NCI-H524 treated with DMSO at 0.1 percent for 48 hours (cell line): ENCODE data around the gene NAA16.
"Not testable (repeated sequence)": the region's sequence is repeated elsewhere in the genome, so short reads cannot be mapped to it uniquely, and the experiment has no call there.

Source experiments
- DNase-seq: peaks from one replicate; lab custom pipeline; 2025; lab: John Stamatoyannopoulos, UW

Gene NAA16

GRCh38 chr13:41310963-41311405 lies at the start of gene NAA16:
Gene NAA16 (plus strand): TSS chr13:41311267. CDS start chr13:41311529, 262 bp downstream.
- DNase-seq = peak; percentile 56

DNA sequence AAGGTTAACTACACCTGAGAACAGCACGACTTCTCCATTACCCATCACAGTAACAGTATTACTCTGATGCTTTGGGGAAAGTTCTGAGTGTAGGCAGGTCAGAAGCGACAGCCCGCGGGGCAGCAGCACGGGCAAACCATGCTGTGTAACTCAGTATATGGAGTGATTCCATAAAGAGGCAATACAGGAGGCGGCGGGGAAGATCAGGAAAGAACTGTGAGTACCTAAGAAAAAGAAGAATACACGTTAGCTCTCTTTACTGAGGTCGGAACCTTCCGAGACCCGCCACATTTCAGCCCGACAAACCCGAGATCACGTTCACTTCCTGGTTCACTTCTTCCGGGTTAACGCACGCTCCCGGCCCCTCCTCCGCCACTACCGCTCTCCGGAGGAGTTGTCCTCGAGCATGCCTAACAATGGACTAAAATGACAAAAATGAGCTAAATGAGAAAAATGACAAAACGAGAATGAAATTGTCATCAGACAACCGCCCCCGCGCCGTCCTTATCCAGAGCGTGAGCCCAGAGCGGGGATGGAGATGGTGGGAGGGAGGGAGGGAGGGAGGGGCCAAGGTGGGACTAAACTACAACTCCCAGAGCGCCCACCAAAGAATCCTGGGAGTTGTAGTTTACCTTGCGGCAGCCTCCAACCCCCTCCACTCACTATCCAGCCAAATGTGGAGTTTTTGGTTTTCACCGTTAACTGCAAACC lies 47.7 kb upstream of the NAA16 start, which contains the start of gene MTRF1:
Gene MTRF1, minus strand, starts transcription at position 316 of the 711 bp plus-strand sequence. CDS start 2,669 bp downstream, outside the sequence.
- DNase-seq = peak; percentile 28

DNA sequence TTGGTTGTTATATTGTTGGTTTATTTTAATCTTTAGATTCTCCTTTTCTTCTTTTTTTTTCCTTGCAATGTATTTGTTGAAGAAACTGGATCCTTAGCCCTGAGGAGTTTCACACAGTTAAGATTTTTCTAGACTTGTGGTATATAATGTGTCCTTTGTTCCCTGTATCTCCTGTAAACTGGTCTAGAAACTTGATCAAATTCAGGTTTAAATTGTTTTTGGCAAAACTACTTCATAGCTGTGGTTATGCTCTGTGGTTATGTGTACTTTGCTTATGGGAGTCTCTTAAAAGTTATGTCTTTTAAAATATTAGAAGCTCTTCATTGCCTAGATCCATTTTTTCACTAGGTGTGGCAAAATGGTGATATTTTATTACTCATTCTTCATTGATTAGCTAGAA lies 44.0 kb upstream of the NAA16 start:
- DNase-seq = no peak

DNA sequence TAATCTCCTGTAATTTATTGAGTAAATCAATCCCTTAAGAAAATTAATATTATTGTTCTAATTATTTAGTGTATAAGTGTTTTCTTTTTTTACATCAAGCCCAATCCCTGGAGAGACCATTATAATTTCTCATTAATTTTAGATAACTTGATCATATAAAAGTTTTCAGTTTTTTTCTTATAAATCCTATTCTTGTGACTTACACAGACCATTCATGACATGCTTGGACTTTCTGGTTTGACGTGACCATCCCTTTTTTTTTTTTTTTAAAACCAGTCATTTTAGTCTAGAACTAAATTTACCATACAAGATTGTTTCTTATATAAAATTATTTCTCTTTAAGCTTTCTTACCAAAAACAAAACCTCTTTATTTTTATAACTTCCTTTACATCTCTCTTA lies 42.3 kb upstream of the NAA16 start:
- no peak for DNase-seq

- DNase-seq = no peak
Measured at GRCh38 chr13:41271456-41272285, 39.4 kb upstream of the NAA16 start.

DNA sequence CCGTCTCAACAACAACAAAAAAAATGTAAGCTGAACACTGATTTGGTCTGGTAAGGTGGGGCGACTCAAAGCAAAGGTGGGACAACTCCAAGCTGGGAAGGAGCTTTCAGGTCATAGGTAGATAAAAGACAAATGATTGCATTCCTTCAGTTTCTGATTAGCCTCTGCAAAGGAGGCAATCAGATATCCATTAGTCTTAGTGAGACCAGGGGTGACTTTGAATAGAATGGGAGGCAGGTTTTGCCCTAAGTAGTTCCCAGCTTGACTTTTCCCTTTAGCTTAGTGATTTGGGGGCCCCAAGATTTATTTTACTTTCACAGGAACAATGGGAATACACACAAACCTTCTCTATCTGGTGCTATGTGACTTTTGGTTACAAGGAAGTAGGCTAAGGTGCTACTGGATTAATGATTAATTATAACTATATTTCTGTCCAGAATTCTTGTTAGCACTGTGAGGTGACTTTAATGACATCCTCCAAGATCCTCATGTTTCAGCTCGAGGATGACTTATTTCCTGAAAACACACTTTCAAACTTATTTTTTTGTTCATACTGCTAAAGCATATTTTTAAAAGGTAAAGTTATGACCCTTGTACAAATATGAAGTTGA lies 37.1 kb upstream of the NAA16 start:
- DNase-seq = no peak

GRCh38 chr13:41274881-41275280 lies 36.2 kb upstream of the NAA16 start:
- DNase-seq = no peak

DNA sequence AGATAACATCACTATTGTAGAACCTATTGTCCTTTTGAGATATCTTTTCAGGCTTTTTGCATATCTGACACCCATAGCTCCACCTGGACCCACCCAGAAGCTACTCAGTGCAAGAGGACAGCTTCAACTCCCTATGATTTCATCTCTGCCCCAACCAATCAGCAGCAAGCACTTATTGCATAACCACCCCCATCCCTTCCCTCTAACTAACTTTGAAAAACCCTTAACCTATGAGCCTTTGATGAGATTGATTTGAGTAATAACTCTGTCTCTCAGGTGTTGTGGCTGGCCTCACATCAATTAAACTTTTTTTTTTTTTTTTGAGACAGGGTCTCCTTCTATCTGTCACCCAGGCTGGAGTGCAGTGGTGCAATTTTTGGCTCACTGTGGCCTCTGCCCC lies 34.2 kb upstream of the NAA16 start:
- no peak for DNase-seq

GRCh38 chr13:41279156-41279555 lies 31.9 kb upstream of the NAA16 start:
- not testable (repeated sequence) for DNase-seq

- DNase-seq = no peak
Measured at GRCh38 chr13:41282129-41282571, 28.9 kb upstream of the NAA16 start.

GRCh38 chr13:41284512-41285288 lies 26.4 kb upstream of the NAA16 start:
- DNase-seq = no peak

DNA sequence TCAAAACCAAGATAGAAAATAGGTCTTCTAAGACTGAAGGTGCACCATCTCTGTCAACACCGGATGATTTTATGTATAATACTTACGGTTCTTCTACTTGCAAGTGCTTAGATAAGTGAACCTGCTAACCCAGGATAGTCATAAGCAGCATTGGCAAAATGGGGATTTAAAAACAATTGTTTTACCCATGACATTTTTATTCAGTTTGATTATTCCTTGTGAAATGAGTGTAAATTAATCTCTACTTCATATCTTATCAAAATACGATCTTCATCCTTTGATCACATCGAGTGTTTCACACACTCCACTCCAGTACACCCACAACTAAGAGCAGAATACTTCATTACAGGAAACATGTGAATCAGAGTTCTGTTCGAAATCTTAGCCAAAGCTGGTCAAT lies 24.7 kb upstream of the NAA16 start:
- no peak for DNase-seq

- no peak for DNase-seq
Measured at GRCh38 chr13:41289463-41289881, 21.6 kb upstream of the NAA16 start.

DNA sequence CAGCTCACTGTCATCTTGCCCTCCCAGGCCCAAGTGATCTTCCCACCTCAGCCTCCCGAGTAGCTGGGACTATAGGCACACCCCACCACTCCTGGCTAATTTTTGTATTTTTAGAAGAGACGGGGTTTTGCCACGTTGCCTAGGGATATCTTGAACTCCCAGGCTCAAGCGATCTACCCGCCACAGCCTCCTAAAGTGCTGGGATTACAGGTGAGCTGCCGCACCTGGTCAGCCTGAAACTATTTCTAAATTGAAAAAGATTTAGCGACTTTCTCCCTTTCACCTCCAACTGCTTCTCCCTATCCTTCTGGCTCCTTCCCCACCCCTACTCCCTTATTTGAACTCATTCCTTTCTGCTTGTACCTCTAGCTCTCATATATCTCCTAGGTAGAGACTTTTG lies 19.8 kb upstream of the NAA16 start:
- no peak for DNase-seq

DNA sequence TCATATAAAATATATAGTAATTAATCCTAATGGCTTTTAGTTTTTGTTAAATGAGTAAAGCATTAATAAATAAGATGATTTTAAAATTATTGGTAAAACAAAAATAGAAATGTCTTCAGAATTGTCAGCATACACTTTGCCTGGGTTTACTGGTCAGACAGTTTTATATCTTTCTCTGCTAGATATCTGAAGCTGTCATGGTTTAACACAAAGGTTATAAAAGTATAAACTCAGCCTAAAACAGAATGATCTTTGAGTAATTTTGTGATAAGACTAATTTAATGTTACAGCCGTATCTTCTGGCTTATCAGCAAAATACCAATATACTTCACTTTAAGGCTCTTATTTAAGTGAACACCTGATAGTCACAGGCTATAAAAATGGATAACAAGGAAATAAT lies 17.8 kb upstream of the NAA16 start:
- no peak for DNase-seq

GRCh38 chr13:41294914-41295313 lies 16.2 kb upstream of the NAA16 start:
- no peak for DNase-seq

- DNase-seq = no peak
Measured at GRCh38 chr13:41295973-41296372, 15.1 kb upstream of the NAA16 start.

- DNase-seq = no peak
Measured at GRCh38 chr13:41296879-41297646, 14.0 kb upstream of the NAA16 start.

- DNase-seq = no peak
Measured at GRCh38 chr13:41299316-41300094, 11.6 kb upstream of the NAA16 start.

DNA sequence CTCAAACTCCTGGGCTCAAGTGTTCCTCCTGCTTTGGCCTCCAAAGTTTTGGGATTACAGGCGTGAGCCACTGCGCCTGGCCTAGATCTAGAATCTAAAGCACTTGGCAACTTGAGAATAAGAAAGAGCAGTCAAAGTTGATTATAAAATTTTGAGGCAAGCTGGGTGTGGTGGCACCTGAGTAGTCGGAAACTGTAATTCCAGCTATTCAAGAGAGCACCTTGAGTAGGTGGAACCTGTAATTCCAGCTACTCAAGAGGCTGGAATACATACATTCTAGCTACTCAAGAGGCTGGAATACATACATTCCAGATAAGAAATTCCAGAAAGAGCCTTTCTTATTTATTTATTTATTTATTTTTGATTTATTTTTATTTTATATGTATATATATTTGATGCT lies 8.3 kb upstream of the NAA16 start:
- DNase-seq = no peak
